ENCODE results near the gene SNX30. TPM values are rescaled to one million over a fixed set of nuclear protein-coding genes. Genes with fewer than 3 reads are reported as not detected.

The SNX30 gene
- total and polyA plus RNA-seq, 2 donors from 2014 or later, result 7.9 to 22.9 TPM

DNA sequence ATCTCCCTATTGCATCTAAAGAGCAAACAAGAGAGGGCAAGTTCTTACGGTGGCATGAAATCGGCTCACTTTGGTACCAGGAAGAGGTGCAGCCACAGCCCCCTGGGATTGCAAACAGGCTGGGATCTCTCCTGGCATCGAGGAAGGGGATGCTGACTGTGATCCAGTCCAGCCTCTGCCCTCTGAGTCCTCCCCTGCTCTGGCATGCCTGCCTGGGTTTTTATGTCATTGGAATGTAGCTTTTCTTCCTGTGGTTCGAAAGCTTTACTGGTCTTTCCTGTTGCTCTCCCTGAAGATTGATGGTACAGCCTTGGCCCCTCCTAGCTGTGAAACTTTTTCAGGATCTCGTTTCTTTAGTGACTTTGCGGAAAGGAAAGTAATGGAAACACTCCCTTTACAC, 133.5 kb downstream of the SNX30 start:
- H3K9ac ChIP-seq (ENCODE audit: low read length in 3 of 3), result no peak overlapping the region
- no peak overlapping the region for H3K4me3 ChIP-seq (ENCODE audit: low read length in 3 of 3)
- no peak for FAIRE-seq
- TF ChIP-seq CTCF (IDR thresholded peaks at IDR 0.05; ENCODE audit: borderline replicate concordance, extremely low read depth, insufficient read depth), result no peak
- no peaks in the 10 kb centered on the region for H3K9me3 ChIP-seq (ENCODE audit: control insufficient read depth in 2 of 3, insufficient read depth in 1 of 3, low read length in 3 of 3)
- no peaks in the 10 kb centered on the region for H3K36me3 ChIP-seq (ENCODE audit: control insufficient read depth in 2 of 3, insufficient read depth in 3 of 3, low read length in 3 of 3)
- no peaks in the 10 kb centered on the region for H3K4me1 ChIP-seq (ENCODE audit: control insufficient read depth in 2 of 3, insufficient read depth in 2 of 3, low read depth in 1 of 3, low read length in 3 of 3)
- H3K27me3 ChIP-seq (ENCODE audit: control insufficient read depth, insufficient read depth, low read length), result no peaks in the 10 kb centered on the region
- intact Hi-C loops (cut with DNase I), result no loop called here
- DNase-seq, result peak in 4 of 5 donors; percentile 51 to 87 (median 82)
- H3K27ac ChIP-seq (ENCODE audit: low read depth in 2 of 2, low read length in 2 of 2), result no peak overlapping the region

GRCh38 chr9:112884721-112885120, 134.2 kb downstream of the SNX30 start:
- no peak for TF ChIP-seq CTCF (IDR thresholded peaks at IDR 0.05; ENCODE audit: borderline replicate concordance, extremely low read depth, insufficient read depth)
- Histone ChIP-seq H3K27ac (ENCODE audit: low read depth in 2 of 2, low read length in 2 of 2) (no peak overlapping the region), H3K9me3 (ENCODE audit: control insufficient read depth in 2 of 3, insufficient read depth in 1 of 3, low read length in 3 of 3) (no peaks in the 10 kb centered on the region), H3K36me3 (ENCODE audit: control insufficient read depth in 2 of 3, insufficient read depth in 3 of 3, low read length in 3 of 3) (no peaks in the 10 kb centered on the region), H3K4me1 (ENCODE audit: control insufficient read depth in 2 of 3, insufficient read depth in 2 of 3, low read depth in 1 of 3, low read length in 3 of 3) (no peaks in the 10 kb centered on the region), H3K4me3 (ENCODE audit: low read length in 3 of 3) (peak overlapping the region in 1 of 3 donors; percentile 4), H3K27me3 (ENCODE audit: control insufficient read depth, insufficient read depth, low read length) (no peaks in the 10 kb centered on the region), H3K9ac (ENCODE audit: low read length in 3 of 3) (no peak overlapping the region)
- FAIRE-seq (no peak), DNase-seq (no peak)
- intact Hi-C loops (cut with DNase I), result no loop called here

DNA sequence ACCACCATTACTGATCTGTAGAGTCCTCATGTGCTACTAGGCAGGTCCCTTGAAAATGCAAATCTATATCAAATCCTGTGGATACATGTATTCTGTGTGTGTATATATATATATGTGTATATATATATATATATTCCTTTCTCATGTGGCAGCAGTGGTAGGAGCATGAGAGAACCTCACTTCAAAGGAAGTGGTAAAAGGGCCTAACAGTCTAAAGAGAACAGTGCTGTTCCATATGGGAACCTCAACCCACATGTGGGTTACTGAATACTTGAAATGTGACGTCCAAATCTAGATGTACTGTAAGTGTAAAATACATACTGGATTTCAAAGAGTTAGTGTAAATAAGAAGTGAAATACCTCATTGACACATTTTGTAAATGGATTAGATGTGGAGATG, 134.8 kb downstream of the SNX30 start:
- Histone ChIP-seq H3K9me3 (ENCODE audit: control insufficient read depth in 2 of 3, insufficient read depth in 1 of 3, low read length in 3 of 3) (no peaks in the 10 kb centered on the region), H3K27ac (ENCODE audit: low read depth in 2 of 2, low read length in 2 of 2) (no peak overlapping the region), H3K9ac (ENCODE audit: low read length in 3 of 3) (no peak overlapping the region), H3K36me3 (ENCODE audit: control insufficient read depth in 2 of 3, insufficient read depth in 3 of 3, low read length in 3 of 3) (no peaks in the 10 kb centered on the region), H3K27me3 (ENCODE audit: control insufficient read depth, insufficient read depth, low read length) (no peaks in the 10 kb centered on the region), H3K4me1 (ENCODE audit: control insufficient read depth in 2 of 3, insufficient read depth in 2 of 3, low read depth in 1 of 3, low read length in 3 of 3) (peaks cover 0 to 4% (median 0%) of the 10 kb centered on the region in 3 donors), H3K4me3 (ENCODE audit: low read length in 3 of 3) (no peak overlapping the region)
- no peak for TF ChIP-seq CTCF (IDR thresholded peaks at IDR 0.05; ENCODE audit: borderline replicate concordance, extremely low read depth, insufficient read depth)
- no peak for FAIRE-seq
- intact Hi-C loops (cut with DNase I), result no loop called here
- no peak for DNase-seq

DNA sequence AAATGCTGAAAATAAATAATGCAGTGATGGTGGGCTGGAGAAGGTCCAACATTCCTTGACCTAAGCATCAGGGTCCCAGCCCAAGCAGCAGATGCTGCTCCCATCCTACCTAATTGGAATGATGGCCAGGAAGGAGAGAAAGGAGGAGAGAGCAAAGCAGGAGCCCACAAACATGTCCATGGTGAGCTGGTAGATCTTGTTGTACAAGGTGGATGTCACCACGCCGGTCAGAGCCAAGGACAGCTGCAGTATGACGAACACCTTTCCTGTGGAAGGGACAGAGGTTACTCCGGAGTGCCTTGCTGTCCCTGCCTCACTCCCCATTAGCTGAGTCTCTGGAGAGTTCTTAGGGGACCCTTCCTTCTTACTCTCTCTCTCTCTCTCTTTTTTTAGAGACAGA, 135.8 kb downstream of the SNX30 start:
- TF ChIP-seq CTCF (IDR thresholded peaks at IDR 0.05; ENCODE audit: borderline replicate concordance, extremely low read depth, insufficient read depth), result no peak
- Histone ChIP-seq H3K9ac (ENCODE audit: low read length in 3 of 3) (no peak overlapping the region), H3K4me1 (ENCODE audit: control insufficient read depth in 2 of 3, insufficient read depth in 2 of 3, low read depth in 1 of 3, low read length in 3 of 3) (peaks cover 0 to 7% (median 0%) of the 10 kb centered on the region in 3 donors), H3K9me3 (ENCODE audit: control insufficient read depth in 2 of 3, insufficient read depth in 1 of 3, low read length in 3 of 3) (no peaks in the 10 kb centered on the region), H3K27ac (ENCODE audit: low read depth in 2 of 2, low read length in 2 of 2) (no peak overlapping the region), H3K4me3 (ENCODE audit: low read length in 3 of 3) (no peak overlapping the region), H3K27me3 (ENCODE audit: control insufficient read depth, insufficient read depth, low read length) (no peaks in the 10 kb centered on the region), H3K36me3 (ENCODE audit: control insufficient read depth in 2 of 3, insufficient read depth in 3 of 3, low read length in 3 of 3) (no peaks in the 10 kb centered on the region)
- FAIRE-seq, result no peak
- DNase-seq, result no peak
- intact Hi-C loops (cut with DNase I), result no loop called here
